Fibroblast of villous mesenchyme (primary cell): ENCODE data around the gene IL1RN. TPM values are rescaled to one million over a fixed set of nuclear protein-coding genes. Genes with fewer than 3 reads are reported as not detected.

Experiments
- DNase-seq: peaks from one replicate; pipeline ENCODE4 v3.0.0-alpha.2; 2010; ENCODE audit warnings: low read depth
- H3K4me3 ChIP-seq: 2 replicates; pipeline ENCODE4 v1.5.1; 2011; ENCODE audit warnings: low read depth, mild to moderate bottlenecking, low read length
- total RNA-seq: library from RNA; depleted of rRNA; stranded (reverse); fragments of >200 nt; gene quantifications from 2 replicates; pipeline ENCODE4 v1.2.3, GENCODE V29; 2012
- TF ChIP-seq, protein P1 (sequence below): IDR thresholded peaks from 2 replicates; pipeline ENCODE4 v1.5.1; 2012; ENCODE audit warnings: low read depth, mild to moderate bottlenecking, low read length; ENCODE audit not compliant: insufficient read depth

The IL1RN gene
- total RNA-seq, 1 donor: not detected

DNA sequence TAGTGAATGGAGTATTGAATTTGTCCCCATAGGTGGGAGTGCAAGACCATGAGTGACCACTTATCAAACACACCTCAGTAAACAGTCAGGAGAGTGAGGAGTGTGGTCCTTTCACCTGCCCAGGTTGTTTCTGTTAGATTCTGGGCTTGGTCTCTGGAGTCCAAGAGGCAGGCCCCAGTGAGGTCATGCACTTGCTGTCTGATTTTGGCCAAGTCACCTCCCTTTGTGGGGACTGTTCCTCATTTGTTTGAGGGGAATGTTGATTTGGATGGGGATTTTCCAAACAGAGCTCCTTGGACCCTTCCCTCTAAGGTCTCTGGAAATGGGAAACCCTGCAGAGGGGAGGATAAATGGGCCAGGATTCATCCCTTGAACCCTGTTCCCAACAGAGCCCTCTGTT is 7.3 kb downstream of the IL1RN start:
- TF ChIP-seq, protein P1, sequence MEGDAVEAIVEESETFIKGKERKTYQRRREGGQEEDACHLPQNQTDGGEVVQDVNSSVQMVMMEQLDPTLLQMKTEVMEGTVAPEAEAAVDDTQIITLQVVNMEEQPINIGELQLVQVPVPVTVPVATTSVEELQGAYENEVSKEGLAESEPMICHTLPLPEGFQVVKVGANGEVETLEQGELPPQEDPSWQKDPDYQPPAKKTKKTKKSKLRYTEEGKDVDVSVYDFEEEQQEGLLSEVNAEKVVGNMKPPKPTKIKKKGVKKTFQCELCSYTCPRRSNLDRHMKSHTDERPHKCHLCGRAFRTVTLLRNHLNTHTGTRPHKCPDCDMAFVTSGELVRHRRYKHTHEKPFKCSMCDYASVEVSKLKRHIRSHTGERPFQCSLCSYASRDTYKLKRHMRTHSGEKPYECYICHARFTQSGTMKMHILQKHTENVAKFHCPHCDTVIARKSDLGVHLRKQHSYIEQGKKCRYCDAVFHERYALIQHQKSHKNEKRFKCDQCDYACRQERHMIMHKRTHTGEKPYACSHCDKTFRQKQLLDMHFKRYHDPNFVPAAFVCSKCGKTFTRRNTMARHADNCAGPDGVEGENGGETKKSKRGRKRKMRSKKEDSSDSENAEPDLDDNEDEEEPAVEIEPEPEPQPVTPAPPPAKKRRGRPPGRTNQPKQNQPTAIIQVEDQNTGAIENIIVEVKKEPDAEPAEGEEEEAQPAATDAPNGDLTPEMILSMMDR: no peak
- no peak overlapping the region for H3K4me3 ChIP-seq
- no peak for DNase-seq

DNA sequence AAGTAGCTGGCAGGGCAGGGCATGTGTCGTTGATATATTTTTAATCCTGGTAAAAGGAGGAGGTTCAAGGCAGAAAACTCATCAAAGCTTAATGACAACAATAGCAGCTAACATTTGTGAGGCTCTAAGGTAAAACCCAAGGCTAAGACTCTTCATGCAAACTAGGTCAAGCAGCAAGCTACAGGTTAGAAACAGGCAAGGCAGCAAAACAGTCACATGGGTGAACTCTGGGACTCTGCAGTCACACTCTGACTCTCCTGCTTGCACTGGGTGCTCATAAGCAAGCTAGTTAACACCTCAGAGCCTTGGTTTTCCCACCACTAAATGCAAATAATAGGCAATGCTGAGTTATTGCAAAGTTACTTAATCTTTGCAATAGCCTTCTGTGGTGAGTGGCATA is 7.9 kb downstream of the IL1RN start:
- no peak overlapping the region for H3K4me3 ChIP-seq
- no peak for DNase-seq
- TF ChIP-seq, protein P1: no peak

DNA sequence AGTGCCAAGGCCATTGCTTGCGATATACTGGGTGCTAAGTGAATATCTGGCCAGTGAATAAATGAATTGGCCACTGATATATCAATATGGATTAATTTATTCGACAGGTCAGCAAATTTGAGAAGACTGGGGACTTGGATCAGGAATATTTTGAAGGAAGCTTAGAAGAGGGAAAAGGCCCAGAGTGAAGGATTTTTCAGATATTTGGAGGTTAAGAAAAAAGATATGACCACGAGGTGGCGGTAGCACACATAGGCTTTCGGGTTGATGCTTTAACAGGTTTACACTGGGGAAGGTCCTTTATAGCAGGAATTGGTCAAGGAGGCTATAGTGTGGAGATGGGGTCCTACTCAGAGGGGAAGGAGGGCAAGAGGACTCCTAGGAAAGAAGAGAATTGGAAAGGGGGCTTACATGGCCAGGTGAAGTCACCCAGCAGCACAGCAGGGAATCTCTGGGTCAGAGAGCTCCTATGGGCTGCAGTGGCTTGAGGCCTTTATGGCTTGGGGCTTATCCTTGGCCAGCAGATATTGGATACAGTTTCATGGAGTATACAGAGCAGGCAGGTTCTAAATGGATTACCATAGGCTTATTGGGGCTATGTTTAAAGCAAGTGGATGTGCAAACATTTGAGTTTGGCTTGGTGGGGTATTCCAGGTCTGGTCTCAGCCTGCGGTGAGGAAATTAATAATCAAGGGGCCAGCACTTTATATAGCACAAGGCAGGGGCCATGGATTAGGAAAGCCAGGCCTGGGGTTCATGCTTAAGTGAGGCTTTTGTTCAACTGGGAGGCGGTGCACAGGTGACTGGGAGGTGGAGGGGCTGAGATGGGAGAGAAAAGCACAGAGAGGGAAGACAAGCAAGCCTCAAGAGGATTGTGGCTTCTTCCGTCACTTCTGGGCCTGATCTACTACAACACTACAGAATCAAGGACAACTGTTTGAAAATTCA is 9.7 kb downstream of the IL1RN start:
- no peak overlapping the region for H3K4me3 ChIP-seq
- DNase-seq: peak; percentile 44
- TF ChIP-seq, protein P1: peak; percentile 69

GRCh38 chr2:113137827-113138226 is 10.4 kb downstream of the IL1RN start:
- TF ChIP-seq, protein P1: no peak
- H3K4me3 ChIP-seq: no peak overlapping the region
- no peak for DNase-seq

DNA sequence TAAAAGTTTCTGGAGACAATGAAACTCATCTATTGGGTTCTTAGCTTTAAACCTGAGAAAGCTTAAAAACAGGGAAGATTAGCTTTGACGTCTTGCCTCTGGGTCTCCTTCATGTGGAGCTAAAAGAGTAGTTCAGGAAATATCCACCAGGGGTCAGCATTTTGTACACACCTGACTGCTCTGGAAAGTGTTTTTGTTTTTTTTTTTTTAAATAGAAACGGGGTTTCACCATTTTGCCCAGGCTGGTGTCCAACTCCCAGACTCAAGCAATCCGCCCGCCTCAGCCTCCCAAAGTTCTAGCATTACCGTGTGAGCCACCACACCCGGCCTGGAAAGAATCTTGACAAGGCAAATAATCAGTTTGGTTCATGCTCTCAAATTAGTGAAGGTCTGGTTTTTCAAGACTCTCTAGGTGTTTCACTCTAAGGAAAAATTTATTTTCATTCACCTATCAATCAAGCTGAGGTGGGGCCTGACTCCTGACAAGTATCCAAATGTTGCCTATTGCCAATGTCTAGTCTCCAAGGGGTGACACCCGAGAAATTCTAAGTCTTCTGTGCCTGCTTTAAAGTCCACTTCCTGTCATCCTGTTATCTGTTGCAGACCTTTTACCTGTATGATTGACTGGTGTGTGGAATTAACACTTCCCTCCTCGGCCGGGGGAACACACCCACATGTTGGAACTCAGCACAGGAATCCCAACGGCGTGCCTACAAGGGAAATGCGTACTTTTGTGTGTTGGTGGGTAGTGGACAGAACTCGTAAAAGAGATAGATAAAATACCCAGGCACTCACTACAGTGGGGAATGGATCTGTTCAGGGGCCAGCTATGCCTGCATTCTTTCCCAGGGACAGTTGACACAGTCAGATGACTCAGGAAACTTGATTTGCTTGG is 11.3 kb downstream of the IL1RN start:
- H3K4me3 ChIP-seq: no peak overlapping the region
- TF ChIP-seq, protein P1: peak; percentile 79
- DNase-seq: peak; percentile 70

DNA sequence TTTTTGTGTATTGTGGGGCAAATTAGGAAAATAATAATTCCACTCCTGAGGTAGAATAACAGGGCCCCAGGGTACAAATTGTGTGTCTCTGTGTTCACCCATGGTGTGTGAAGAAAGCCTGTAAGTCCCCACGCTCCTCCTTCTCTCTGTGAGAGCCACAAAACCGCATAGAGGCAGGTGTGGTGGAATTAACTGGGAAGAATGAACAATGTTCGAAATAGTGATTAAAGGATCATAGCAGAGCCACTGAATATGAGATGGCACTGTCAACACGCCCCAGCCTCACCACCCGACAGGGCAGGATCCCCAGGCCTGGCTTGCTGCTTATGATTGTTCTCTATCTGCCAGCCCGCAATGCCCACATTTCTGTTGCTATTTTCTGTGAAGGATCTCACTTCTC is 14.1 kb downstream of the IL1RN start:
- no peak for DNase-seq
- H3K4me3 ChIP-seq: no peak overlapping the region
- TF ChIP-seq, protein P1: no peak
